GM12892 (cell line): ENCODE results near the gene SP3.

Source experiments
- DNase-seq: peaks from one replicate; pipeline ENCODE4 v3.0.0; 2011; ENCODE audit not compliant: insufficient read length
- FAIRE-seq: peaks from 2 replicates; lab custom pipeline; 2011; peaks lifted over from hg19 to GRCh38; lab: Jason Lieb, UNC
- POLR2A ChIP-seq: IDR thresholded peaks from 2 replicates; pipeline ENCODE4 v1.6.1; 2011; ENCODE audit warnings: low read depth, low read length, control low read depth
- POLR2AphosphoS5 ChIP-seq: IDR thresholded peaks from 2 replicates; pipeline ENCODE4 v1.6.1; 2011; ENCODE audit warnings: low read depth, low read length, control low read depth
- TAF1 ChIP-seq: IDR thresholded peaks from 2 replicates; pipeline ENCODE4 v1.6.1; 2011; ENCODE audit warnings: low read depth, mild to moderate bottlenecking, control low read depth, low read length, borderline replicate concordance

SP3 gene

GRCh38 chr2:173963323-173963816 lies 1.8 kb downstream of the SP3 start:
- FAIRE-seq, result no peak

GRCh38 chr2:173962583-173963110 lies 2.5 kb downstream of the SP3 start:
- peak; percentile 67 for FAIRE-seq
- TF ChIP-seq TAF1 (no peak), POLR2A (no peak), POLR2AphosphoS5 (no peak)
- DNase-seq, result no peak

More at GRCh38 chr2:173963323-173963816, 1.8 kb downstream of the SP3 start:
- TF ChIP-seq TAF1, result no peak
- DNase-seq, result peak; percentile 19

DNA sequence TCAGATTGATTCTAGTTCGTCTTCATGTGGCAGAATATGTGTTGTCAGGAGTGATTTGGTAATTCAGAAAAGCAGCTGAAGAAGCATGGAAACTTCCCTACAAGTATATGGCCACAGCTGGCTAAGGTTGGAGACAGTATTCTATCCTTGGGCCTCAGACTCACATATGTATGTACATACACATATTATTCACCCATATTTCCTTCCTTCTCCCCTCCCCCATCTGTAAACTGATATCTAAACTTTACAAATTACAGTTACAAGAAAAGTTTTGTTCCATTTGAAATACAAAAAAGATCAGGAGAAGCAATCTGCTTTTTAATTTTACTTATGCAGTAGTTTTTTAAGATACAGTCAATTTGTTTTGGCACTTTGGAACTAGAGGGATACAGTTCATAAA lies 3.1 kb downstream of the SP3 start:
- TF ChIP-seq TAF1, result no peak
- TF ChIP-seq POLR2AphosphoS5, result no peak
- TF ChIP-seq POLR2A, result no peak
- FAIRE-seq, result peak; percentile 48
- DNase-seq, result no peak

GRCh38 chr2:173961346-173961705 lies 3.8 kb downstream of the SP3 start:
- DNase-seq (no peak), FAIRE-seq (peak; percentile 53)
- no peak for TF ChIP-seq POLR2AphosphoS5

- FAIRE-seq (no peak), DNase-seq (no peak)
- TF ChIP-seq TAF1 (no peak), POLR2AphosphoS5 (no peak), POLR2A (no peak)
These were observed 5.3 kb downstream of the SP3 start for GRCh38 chr2:173959909-173960308.

DNA sequence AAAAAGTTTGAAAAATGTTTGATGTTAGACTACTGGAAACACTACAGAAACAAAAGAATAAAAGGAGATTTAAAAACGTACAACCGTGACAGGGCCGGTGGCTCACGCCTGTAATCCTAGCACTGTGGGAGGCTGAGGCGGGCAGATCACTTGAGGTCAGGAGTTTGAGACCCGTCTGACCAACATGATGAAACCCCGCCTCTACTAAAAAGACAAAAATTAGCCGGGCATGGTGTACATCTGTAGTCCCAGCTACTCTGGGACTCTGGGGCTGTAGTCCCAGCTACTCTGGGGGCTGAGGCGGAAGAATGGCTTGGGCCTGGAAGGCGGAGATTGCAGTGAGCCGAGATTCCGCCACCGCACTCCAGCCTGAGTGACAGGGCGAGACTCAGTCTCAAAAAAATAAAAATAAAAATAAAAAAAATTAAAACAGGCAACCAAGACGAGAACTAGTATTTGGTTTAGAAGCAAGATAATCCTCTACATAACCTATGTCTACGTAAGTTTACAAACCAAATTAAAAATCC lies 5.8 kb downstream of the SP3 start:
- no peak for DNase-seq
- TF ChIP-seq POLR2A (no peak), TAF1 (no peak), POLR2AphosphoS5 (no peak)
- FAIRE-seq, result peak; percentile 56

- TF ChIP-seq POLR2AphosphoS5, result no peak
- no peak for TF ChIP-seq POLR2A
- TF ChIP-seq TAF1, result no peak
- FAIRE-seq (no peak), DNase-seq (no peak)
These were observed 6.9 kb downstream of the SP3 start for GRCh38 chr2:173958198-173958846.

- no peak for FAIRE-seq
- no peak for TF ChIP-seq POLR2AphosphoS5
- no peak for TF ChIP-seq POLR2A
- TF ChIP-seq TAF1, result no peak
These were observed 7.7 kb downstream of the SP3 start for GRCh38 chr2:173957517-173957916.

DNA sequence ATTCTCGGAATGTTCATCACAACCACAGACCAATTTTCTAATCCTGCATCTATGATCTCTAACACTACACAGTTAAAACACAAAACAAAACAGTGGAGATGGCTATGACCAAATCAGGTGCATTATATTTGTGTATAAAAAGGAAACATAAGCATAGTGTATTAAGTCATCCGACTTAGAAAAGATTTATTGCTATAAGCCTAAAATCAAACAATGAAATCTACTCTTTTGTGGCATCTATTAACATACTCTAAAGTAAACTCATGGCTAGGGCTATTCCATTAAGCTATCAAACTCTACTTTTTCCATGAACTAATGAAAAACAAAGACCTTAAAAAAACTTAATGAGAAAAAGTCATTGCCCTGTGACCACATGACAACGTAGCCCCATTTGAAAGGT lies 8.7 kb downstream of the SP3 start:
- FAIRE-seq, result no peak
- TF ChIP-seq POLR2A (no peak), TAF1 (no peak), POLR2AphosphoS5 (no peak)
- DNase-seq, result no peak

More at GRCh38 chr2:173957517-173957916, 7.7 kb downstream of the SP3 start:
- DNase-seq, result no peak

DNA sequence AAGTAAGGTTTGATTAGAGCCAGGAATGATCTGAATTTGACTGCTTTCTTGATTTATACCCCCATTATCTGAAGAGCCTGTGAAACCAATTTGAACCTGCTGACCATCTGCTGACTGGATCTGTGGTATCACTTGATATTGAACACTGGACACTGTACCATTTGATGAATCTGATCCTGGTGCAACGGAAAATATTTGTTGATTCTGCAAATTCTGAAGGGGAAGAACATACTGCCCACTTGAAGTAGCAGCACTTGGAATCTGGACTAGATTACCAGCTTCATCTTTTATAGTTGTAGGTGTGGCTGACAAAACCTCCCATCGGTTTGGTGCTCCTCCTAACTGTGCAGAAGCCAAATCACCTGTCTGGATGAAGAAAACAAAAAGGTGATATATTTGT lies 9.3 kb downstream of the SP3 start:
- TF ChIP-seq TAF1 (no peak), POLR2AphosphoS5 (no peak), POLR2A (no peak)
- FAIRE-seq, result no peak
- DNase-seq, result no peak

GRCh38 chr2:173955004-173955403 lies 10.2 kb downstream of the SP3 start:
- DNase-seq (no peak), FAIRE-seq (no peak)
- no peak for TF ChIP-seq POLR2A
- TF ChIP-seq TAF1, result no peak
- no peak; the same call in 1 of the 2 replicates for TF ChIP-seq POLR2AphosphoS5

GRCh38 chr2:173953047-173953424 lies 12.1 kb downstream of the SP3 start:
- FAIRE-seq, result peak; percentile 65
- no peak for DNase-seq
- no peak for TF ChIP-seq TAF1
- no peak for TF ChIP-seq POLR2AphosphoS5
- no peak for TF ChIP-seq POLR2A
